WTC11 (cell line): ENCODE data around the gene WNK2. TPM values are rescaled to one million over a fixed set of nuclear protein-coding genes. Genes with fewer than 3 reads are reported as not detected.
A peak's percentile ranks its signal among the peaks of the same experiment; 100 is the strongest.

Experiments
- ATAC-seq: fragments of 200-7000 bp; cut with Tn5 transposase; 2 replicates; pipeline ENCODE4 v1.10.0; 2021; ENCODE audit warnings: mild to moderate bottlenecking, moderate library complexity
- CTCF ChIA-PET: fragments of 300-600 bp; sonication (Branson Sonifier 250); formaldehyde crosslinking; loops from one replicate; lab custom pipeline; 2021; ENCODE audit warnings: antibody characterized with exemption; lab: Charles Lee
- POLR2A ChIA-PET: fragments of 350-600 bp; sonication (Branson Sonifier 250); formaldehyde crosslinking; loops from one replicate; lab custom pipeline; 2021; ENCODE audit warnings: antibody characterized with exemption; lab: Charles Lee
- DNase-seq: peaks from one replicate; pipeline ENCODE4 v3.0.0; 2021; ENCODE audit warnings: low spot score
- H3K27ac Mint-ChIP-seq: 2 replicates; pipeline ENCODE4 v1.8.0; 2021; ENCODE audit warnings: mixed read lengths
- H3K27me3 Mint-ChIP-seq: 2 replicates; pipeline ENCODE4 v1.8.0; 2021; ENCODE audit warnings: low read depth, mild to moderate bottlenecking, moderate library complexity, mixed read lengths
- H3K36me3 Mint-ChIP-seq: 2 replicates; pipeline ENCODE4 v1.8.0; 2021; ENCODE audit warnings: mixed read lengths
- H3K4me1 Mint-ChIP-seq: 2 replicates; pipeline ENCODE4 v1.8.0; 2022; ENCODE audit warnings: mixed read lengths
- H3K4me3 Mint-ChIP-seq: 2 replicates; pipeline ENCODE4 v1.8.0; 2021; ENCODE audit warnings: mild to moderate bottlenecking, moderate library complexity, mixed read lengths
- H3K9me3 Mint-ChIP-seq: 2 replicates; pipeline ENCODE4 v1.8.0; 2021; ENCODE audit warnings: mixed read lengths
- ATF1 ChIP-seq: sonication (generic); formaldehyde crosslinking; IDR thresholded peaks from 2 replicates; pipeline ENCODE4 v1.8.1; 2023; ENCODE audit warnings: mild to moderate bottlenecking, moderate library complexity, missing genetic modification reagents
- ATF2 ChIP-seq: sonication (generic); formaldehyde crosslinking; IDR thresholded peaks from 2 replicates; pipeline ENCODE4 v1.8.1; 2022; ENCODE audit warnings: low read depth, missing genetic modification reagents, borderline replicate concordance
- CDX4 ChIP-seq: fragments of 250-450 bp; sonication (Bioruptor Pico); IDR thresholded peaks from 2 replicates; pipeline ENCODE4 v1.9.0; 2021; ENCODE audit warnings: moderate library complexity, mild to moderate bottlenecking, inconsistent platforms, borderline replicate concordance
- CREB1 ChIP-seq: sonication (generic); formaldehyde crosslinking; IDR thresholded peaks from 2 replicates; pipeline ENCODE4 v1.8.0; 2023; ENCODE audit warnings: mild to moderate bottlenecking, missing genetic modification reagents
- E2F4 ChIP-seq: sonication (generic); formaldehyde crosslinking; IDR thresholded peaks from 2 replicates; pipeline ENCODE4 v1.8.1; 2022; ENCODE audit warnings: low read depth, mild to moderate bottlenecking, moderate library complexity, missing genetic modification reagents, borderline replicate concordance
- ERG ChIP-seq: fragments of 250-450 bp; sonication (Bioruptor Pico); IDR thresholded peaks from 2 replicates; pipeline ENCODE4 v1.8.0; 2021; ENCODE audit warnings: mild to moderate bottlenecking
- FOXJ3 ChIP-seq: sonication (generic); formaldehyde crosslinking; IDR thresholded peaks from 2 replicates; pipeline ENCODE4 v1.9.0; 2021; ENCODE audit warnings: missing genetic modification reagents, mild to moderate bottlenecking, borderline replicate concordance
- GTF2I ChIP-seq: fragments of 250-450 bp; sonication (Bioruptor Pico); conservative IDR thresholded peaks from 2 replicates; pipeline ENCODE4 v1.4.0; 2021; ENCODE audit warnings: mild to moderate bottlenecking
- JUN ChIP-seq: sonication (generic); formaldehyde crosslinking; IDR thresholded peaks from 2 replicates; pipeline ENCODE4 v1.8.0; 2023; ENCODE audit warnings: mild to moderate bottlenecking, missing genetic modification reagents
- NR1H2 ChIP-seq: sonication (generic); formaldehyde crosslinking; IDR thresholded peaks from 2 replicates; pipeline ENCODE4 v1.9.0; 2021; ENCODE audit warnings: mild to moderate bottlenecking, moderate library complexity, missing genetic modification reagents
- NR3C1 ChIP-seq: sonication (generic); formaldehyde crosslinking; conservative IDR thresholded peaks from 2 replicates; pipeline ENCODE4 v1.8.1; 2023; ENCODE audit warnings: low read depth, mild to moderate bottlenecking, missing genetic modification reagents
- OVOL2 ChIP-seq: fragments of 250-450 bp; sonication (Bioruptor Pico); IDR thresholded peaks from 2 replicates; pipeline ENCODE4 v1.9.0; 2021; ENCODE audit warnings: mild to moderate bottlenecking, borderline replicate concordance
- PRDM15 ChIP-seq: sonication (generic); formaldehyde crosslinking; IDR thresholded peaks from 2 replicates; pipeline ENCODE4 v1.8.0; 2022; ENCODE audit warnings: missing genetic modification reagents
- USF2 ChIP-seq: sonication (generic); formaldehyde crosslinking; IDR thresholded peaks from 2 replicates; pipeline ENCODE4 v1.8.1; 2023; ENCODE audit warnings: mild to moderate bottlenecking, missing genetic modification reagents, moderate library complexity
- ZBTB21 ChIP-seq: sonication (generic); formaldehyde crosslinking; IDR thresholded peaks from 2 replicates; pipeline ENCODE4 v1.8.1; 2023; ENCODE audit warnings: mild to moderate bottlenecking, missing genetic modification reagents, borderline replicate concordance
- ZNF281 ChIP-seq: sonication (generic); formaldehyde crosslinking; IDR thresholded peaks from 2 replicates; pipeline ENCODE4 v1.8.0; 2023; ENCODE audit warnings: mild to moderate bottlenecking, missing genetic modification reagents
- ZNF416 ChIP-seq: fragments of 250-450 bp; sonication (Bioruptor Pico); IDR thresholded peaks from 2 replicates; pipeline ENCODE4 v1.9.0; 2021; ENCODE audit warnings: mild to moderate bottlenecking, inconsistent platforms
- ZNF425 ChIP-seq: fragments of 250-450 bp; sonication (Bioruptor Pico); conservative IDR thresholded peaks from 2 replicates; pipeline ENCODE4 v1.9.0; 2021; ENCODE audit warnings: mild to moderate bottlenecking
- total RNA-seq: library from RNA; stranded (reverse); gene quantifications from 3 replicates; pipeline ENCODE4 v1.2.3, GENCODE V29; 2021

Gene WNK2
- total RNA-seq, 1 experiment from 2014 or later: 120 TPM

GRCh38 chr9:93196096-93197055, 12.4 kb downstream of the WNK2 start:
- Mint-ChIP-seq H3K27ac (peak overlapping the region; percentile 71; the same call in 1 of the 2 replicates), H3K4me3 (no peak overlapping the region), H3K4me1 (peaks cover 42% of the 10 kb centered on the region), H3K9me3 (no peaks in the 10 kb centered on the region), H3K36me3 (no peaks in the 10 kb centered on the region), H3K27me3 (no peaks in the 10 kb centered on the region)
- DNase-seq: no peak
- TF ChIP-seq GTF2I (CRISPR knock-in tag) (peak; percentile 84; the same call in 1 of the 2 replicates), ATF1 (CRISPR knock-in tag) (no peak), JUN (CRISPR knock-in tag) (no peak), ATF2 (no peak), NR3C1 (CRISPR knock-in tag) (no peak)
- ATAC-seq: no peak
- CTCF ChIA-PET: interaction anchor here (0.5 to 5.3 kb wide), 2 partner anchors 42 to 253 kb away, joined by 3 to 29 read pairs; no protein-coding TSS in a partner anchor
- POLR2A ChIA-PET: interaction anchor here (0.7 kb wide), 1 partner anchor 28 kb away, joined by 8 read pairs; no protein-coding TSS in a partner anchor

GRCh38 chr9:93197670-93198069, 13.7 kb downstream of the WNK2 start:
- Mint-ChIP-seq H3K4me3 (no peak overlapping the region), H3K36me3 (no peaks in the 10 kb centered on the region), H3K4me1 (peaks cover 35% of the 10 kb centered on the region), H3K27me3 (no peaks in the 10 kb centered on the region), H3K9me3 (no peaks in the 10 kb centered on the region), H3K27ac (no peak overlapping the region)
- DNase-seq (no peak), ATAC-seq (no peak)
- ChIA-PET CTCF (interaction anchor here (0.6 to 1.7 kb wide), 6 partner anchors 8 to 194 kb away, joined by 3 to 6 read pairs (median 3); no protein-coding TSS in a partner anchor), POLR2A (no interaction called here)
- no peak for TF ChIP-seq PRDM15 (CRISPR knock-in tag)
- TF ChIP-seq E2F4 (CRISPR knock-in tag): no peak
- no peak for TF ChIP-seq FOXJ3
- TF ChIP-seq NR1H2 (CRISPR knock-in tag): no peak
- TF ChIP-seq ZBTB21 (CRISPR knock-in tag): no peak
- TF ChIP-seq USF2 (CRISPR knock-in tag): no peak
- no peak for TF ChIP-seq ERG (CRISPR knock-in tag)
- no peak for TF ChIP-seq CDX4 (CRISPR knock-in tag)
- no peak for TF ChIP-seq CREB1 (CRISPR knock-in tag)
- no peak for TF ChIP-seq ZNF281 (CRISPR knock-in tag)
- no peak for TF ChIP-seq ZNF416
- TF ChIP-seq ZNF425 (CRISPR knock-in tag): no peak
- no peak for TF ChIP-seq OVOL2 (CRISPR knock-in tag)
